Measurements from ENCODE around the gene SLC11A2.

GRCh38 chr12:50960130-50960529, 66.1 kb downstream of the SLC11A2 start:
- TF ChIP-seq ZNF565 (CRISPR knock-in tag; conservative IDR thresholded peaks at IDR 0.05; ENCODE audit: low read depth) (no peak), CSDC2 (CRISPR knock-in tag; IDR thresholded peaks at IDR 0.05) (no peak), ZFP30 (CRISPR knock-in tag; IDR thresholded peaks at IDR 0.05) (no peak), POU6F1 (CRISPR knock-in tag; IDR thresholded peaks at IDR 0.05; ENCODE audit: borderline replicate concordance, low read depth) (no peak), SNAI2 (CRISPR knock-in tag; IDR thresholded peaks at IDR 0.05) (no peak), OSR1 (CRISPR knock-in tag; IDR thresholded peaks at IDR 0.05) (no peak), PPARA (CRISPR knock-in tag; IDR thresholded peaks at IDR 0.05; ENCODE audit: borderline replicate concordance) (no peak), RARB (CRISPR knock-in tag; IDR thresholded peaks at IDR 0.05) (no peak), TOX (CRISPR knock-in tag; IDR thresholded peaks at IDR 0.05; ENCODE audit: borderline replicate concordance) (no peak)
- TF ChIP-seq, protein P1, sequence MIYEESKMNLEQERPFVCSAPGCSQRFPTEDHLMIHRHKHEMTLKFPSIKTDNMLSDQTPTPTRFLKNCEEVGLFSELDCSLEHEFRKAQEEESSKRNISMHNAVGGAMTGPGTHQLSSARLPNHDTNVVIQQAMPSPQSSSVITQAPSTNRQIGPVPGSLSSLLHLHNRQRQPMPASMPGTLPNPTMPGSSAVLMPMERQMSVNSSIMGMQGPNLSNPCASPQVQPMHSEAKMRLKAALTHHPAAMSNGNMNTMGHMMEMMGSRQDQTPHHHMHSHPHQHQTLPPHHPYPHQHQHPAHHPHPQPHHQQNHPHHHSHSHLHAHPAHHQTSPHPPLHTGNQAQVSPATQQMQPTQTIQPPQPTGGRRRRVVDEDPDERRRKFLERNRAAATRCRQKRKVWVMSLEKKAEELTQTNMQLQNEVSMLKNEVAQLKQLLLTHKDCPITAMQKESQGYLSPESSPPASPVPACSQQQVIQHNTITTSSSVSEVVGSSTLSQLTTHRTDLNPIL (CRISPR knock-in tag; IDR thresholded peaks at IDR 0.05; ENCODE audit: low read depth) = no peak
